Stimulated activated CD4-positive, alpha-beta T cell treated with anti-CD3 and anti-CD28 coated beads, Interleukin-2, amount 100 ng/mL, for 48 hours (primary cell): ENCODE measurements around the gene PIP5K1A.
"Not testable (repeated sequence)": the region's sequence is repeated elsewhere in the genome, so short reads cannot be mapped to it uniquely, and the experiment has no call there.

Source experiments
- DNase-seq, 2 donors: peaks; one replicate each; pipeline ENCODE4 v3.0.0-alpha.2; 2020

Gene PIP5K1A

DNA sequence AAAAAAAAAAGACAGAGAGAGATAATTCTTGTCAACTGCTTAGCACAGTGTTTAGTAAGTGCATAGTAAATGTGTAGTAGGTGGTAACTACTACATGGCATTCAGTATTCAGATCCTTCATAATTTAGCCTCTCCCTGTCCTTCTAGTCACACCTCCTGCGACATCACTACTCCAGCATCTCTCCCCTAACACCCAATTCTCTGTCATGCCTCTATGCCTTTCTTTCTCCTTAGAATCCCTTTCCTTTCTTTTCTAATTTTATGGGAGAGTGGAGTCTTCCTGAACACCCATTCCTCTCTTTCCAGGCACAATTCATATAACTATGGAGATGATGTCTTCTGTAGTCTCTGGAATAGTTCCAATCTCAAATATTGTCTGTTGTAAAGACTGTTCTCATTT lies 4.5 kb upstream of the PIP5K1A start:
- no peak for DNase-seq

GRCh38 chr1:151194894-151195594 lies 3.3 kb upstream of the PIP5K1A start:
- DNase-seq, result not testable (repeated sequence)

DNA sequence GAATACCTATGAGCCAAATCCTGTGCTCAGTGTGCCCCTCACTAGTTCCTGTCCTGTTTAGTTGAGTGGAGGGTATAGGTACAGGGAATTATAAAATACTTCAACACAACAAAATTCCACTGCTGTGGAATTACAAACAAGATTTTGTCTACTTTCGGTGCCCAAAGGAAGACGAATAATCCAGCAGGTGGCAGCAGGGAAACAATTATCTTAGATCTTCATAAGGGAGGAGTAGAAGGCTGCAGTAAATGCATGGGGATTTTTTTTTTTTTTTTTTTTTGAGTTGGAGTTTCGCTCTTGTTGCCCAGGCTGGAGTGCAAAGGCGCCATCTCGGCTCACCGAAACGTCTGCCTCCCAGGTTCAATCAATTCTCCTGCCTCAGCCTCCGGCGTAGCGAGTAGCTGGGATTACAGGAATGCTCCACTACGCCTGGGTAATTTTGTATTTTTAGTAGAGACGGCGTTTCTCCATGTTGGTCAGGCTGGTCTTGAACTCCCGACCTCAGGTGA lies 2.0 kb upstream of the PIP5K1A start:
- peak; percentile 17 to 48 for DNase-seq

DNA sequence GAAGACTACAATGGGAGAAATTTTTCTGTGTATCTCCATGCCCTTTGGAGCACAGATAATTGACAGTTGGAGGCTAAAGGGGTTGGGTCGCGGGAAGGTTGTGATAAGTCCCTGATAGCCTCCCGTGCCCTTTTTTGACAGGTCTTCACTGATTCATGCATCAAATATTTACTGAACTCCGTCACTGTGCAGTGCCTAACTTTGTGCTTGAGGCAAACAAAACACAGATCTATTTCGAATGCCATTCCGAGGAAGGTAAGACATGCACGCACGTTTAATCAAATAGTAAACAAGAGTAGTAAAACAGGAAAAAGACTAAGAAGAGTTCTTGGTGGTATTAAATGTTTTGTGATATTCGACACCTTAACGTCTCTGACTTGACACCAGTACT lies 494 bp upstream of the PIP5K1A start:
- DNase-seq, result no peak

GRCh38 chr1:151199873-151200581 lies 1.7 kb downstream of the PIP5K1A start:
- no peak for DNase-seq

DNA sequence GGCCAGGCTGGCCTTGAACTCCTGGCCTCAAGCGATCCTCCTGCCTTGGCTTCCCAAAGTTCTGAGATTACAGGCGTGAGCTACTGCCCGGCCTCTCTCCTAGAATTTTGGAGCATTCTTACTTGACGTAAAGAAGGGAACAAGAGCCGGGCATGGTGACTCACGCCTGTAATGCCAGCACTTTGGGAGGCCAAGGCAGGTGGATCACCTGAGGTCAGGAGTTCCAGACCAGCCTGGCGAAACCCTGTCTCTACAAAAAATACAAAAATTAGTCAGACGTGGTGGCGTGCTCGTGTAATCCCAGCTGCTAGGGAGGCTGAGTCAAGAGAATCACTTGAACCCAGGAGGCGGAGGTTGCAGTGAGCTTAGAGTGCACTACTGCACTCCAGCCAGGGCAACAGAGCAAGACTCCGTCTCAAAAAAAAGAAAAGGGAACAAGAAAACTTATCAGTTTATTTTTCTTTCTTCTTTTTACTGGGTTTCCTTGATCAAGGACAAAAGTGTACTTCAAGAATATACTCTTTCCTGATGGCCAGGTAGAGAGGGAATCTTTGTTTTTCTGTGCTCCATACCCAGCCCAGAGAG lies 7.1 kb downstream of the PIP5K1A start:
- not testable (repeated sequence) for DNase-seq

- DNase-seq, result no peak
Measured at GRCh38 chr1:151210830-151211229, 12.5 kb downstream of the PIP5K1A start.

GRCh38 chr1:151211972-151212705 lies 13.8 kb downstream of the PIP5K1A start:
- no peak for DNase-seq

DNA sequence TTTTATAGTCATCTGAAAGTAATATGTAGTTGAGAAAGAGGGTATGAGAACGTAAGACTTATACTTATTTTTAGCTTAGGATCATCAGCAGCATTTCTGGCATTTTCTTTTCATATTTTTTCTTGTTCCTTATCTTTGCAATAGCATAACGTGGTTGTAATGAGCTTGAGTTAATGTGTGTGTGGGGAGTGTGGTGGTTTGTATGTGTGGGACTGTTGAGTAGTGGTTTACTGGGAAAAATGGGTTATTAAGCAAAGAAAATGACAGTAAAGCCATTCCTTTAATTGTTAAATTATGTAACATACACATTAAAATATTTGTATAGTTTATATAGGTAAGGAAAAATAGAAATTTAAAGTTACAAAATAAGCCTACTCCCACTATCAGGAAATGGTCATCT lies 15.2 kb downstream of the PIP5K1A start:
- no peak for DNase-seq

DNA sequence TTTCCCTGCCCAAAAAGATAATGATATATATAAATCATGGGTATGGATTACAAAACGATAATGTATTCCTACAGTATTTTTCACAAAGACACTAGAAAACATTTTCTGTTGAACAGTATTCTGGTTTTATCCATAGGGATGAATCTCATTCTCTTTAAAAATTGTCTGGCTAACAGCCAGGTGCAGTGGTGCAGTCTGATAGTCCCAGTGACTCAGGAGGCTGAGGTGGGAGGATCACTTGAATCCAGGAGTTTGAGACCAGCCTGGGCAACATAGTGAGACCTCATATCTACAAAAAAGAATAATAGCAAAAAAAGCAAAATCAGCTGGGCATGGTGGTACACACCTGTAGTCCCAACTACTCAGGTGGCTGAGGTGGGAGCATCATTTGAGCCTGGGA lies 23.3 kb downstream of the PIP5K1A start:
- no peak for DNase-seq

GRCh38 chr1:151222130-151222529 lies 23.8 kb downstream of the PIP5K1A start:
- DNase-seq, result no peak

DNA sequence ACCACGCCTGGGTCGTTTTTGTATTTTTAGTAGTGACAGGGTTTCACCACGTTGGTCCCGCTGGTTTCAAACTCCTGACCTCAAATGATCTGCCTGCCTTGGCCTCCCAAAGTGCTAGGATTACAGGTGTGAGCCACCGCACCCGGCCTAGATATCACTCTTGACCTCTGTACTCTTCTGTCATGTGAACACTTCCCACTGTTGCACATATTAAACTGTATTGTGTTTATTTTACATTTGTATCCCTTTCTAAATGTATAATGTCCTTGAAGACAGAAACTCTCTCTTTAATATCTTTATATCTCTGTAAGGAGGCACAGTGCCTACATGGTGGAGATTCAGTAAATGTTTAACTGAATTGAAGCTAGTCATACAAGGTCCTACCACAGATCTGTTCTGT lies 36.9 kb downstream of the PIP5K1A start:
- DNase-seq, result no peak

DNA sequence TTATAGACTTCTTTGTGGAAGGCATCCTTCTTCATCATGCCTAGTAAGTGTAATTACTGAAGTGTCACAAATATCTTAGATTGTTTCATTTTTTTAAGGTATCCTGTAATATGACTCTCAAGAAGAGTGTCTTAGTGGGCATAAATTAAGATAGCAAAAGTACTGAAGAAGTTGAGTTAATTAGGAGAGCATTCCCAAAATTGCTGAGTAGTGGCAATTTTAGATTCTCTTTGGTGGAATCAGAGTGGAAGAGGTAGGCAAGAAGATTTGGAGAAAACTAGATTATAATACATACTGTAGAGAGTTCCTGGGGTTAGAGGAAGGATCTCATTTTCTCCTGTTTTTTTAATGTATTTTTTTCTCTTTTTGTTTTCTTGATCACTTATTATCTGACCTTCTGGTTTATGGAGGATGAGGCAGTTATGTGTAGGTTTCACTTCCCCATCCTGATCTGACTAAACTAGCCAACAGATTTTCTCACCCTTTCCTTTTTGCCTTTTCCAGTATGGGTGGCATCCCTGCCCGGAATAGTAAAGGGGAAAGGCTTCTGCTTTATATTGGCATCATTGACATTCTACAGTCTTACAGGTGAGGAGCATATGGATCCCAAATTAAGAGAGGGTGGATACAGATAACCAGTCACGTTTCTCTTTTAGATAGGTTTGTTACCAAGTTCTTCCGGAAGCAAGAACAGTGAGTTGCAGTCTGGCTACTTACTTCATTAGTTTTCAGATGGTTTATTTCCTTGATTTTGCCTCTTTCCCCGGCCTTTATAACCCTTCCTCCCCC lies 39.5 kb downstream of the PIP5K1A start:
- DNase-seq, result no peak

- no peak for DNase-seq
Measured at GRCh38 chr1:151238467-151238739, 40.1 kb downstream of the PIP5K1A start.

DNA sequence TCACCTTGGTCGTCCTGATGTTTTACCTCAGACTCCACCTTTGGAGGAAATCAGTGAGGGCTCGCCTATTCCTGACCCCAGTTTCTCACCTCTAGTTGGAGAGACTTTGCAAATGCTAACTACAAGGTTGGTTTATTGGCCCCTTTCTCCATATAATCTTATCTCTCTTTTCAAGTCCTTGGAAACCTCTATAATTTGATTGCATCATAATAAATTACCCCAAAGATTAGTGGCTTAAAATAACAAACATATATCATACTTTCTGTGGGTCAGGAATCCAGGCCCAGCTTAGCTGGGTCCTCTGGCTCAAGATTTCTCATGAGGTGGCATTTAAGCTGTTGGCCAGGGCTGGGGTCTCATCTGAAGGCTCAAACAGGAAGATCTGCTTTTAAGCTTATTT lies 44.1 kb downstream of the PIP5K1A start:
- DNase-seq, result no peak

DNA sequence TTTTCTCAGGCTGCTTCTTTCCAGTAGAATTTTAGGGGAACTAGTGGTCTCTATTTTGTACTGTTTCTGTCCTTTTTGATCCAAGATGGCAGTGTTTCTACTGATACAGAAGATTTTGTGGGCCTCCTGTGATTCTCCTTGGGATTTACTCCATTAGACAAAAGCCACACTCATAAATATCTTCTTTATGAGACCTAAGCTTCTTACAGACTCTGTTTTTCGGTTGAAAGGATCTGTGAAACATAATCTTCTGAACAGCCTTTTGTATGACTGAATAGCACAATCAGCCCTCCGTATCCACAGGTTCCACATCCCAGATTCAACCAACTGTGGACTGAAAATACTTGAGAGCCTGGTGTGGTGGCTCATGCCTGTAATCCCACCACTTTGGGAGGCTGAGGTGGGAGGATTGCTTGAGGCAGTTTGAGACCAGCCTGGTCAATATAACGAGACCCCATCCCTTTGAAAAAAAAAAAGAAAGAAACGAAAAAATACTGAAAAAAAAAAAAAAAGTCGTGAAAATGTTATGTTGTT lies 45.4 kb downstream of the PIP5K1A start:
- no peak for DNase-seq

GRCh38 chr1:151246786-151247185 lies 48.4 kb downstream of the PIP5K1A start:
- no peak for DNase-seq

GRCh38 chr1:151251656-151252470 lies 53.5 kb downstream of the PIP5K1A start:
- DNase-seq, result peak; percentile 44 to 50

- peak; percentile 85 to 88 for DNase-seq
Measured at GRCh38 chr1:151254217-151255213, 56.2 kb downstream of the PIP5K1A start, which contains the start of gene PSMD4. Gene PSMD4 (plus strand): TSS chr1:151254734. CDS start chr1:151254783, 49 bp downstream.

DNA sequence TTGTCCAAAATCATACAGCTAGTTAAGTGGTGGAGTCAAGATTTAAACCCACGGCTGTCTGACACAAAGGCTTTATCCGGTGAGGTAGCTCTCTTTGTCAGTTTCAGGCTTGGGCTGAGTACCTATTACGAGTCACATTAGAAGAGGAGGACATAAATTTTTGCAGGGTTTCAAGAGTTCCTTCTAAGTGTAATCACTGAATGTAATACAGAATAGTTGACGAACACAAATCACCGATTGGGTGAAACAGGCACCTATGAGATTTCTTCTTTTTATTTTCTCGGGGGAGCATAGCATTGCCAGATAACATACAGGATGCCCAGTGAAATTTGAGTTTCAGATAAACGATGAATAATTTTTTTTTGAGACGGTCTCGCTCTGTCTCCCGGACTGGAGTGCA lies 57.0 kb downstream of the PIP5K1A start:
- DNase-seq, result no peak
